ENCODE results near the gene LGALS9. TPM values are rescaled to one million over a fixed set of nuclear protein-coding genes. Genes with fewer than 3 reads are reported as not detected.

The LGALS9 gene
- total and polyA plus RNA-seq, 2 donors = 6.5 to 50.1 TPM

- Histone ChIP-seq H3K4me3 (ENCODE audit: low read depth, low read length) (no peak overlapping the region), H3K27ac (ENCODE audit: low read depth) (no peak overlapping the region), H3K4me1 (ENCODE audit: insufficient read depth) (no peaks in the 10 kb centered on the region), H3K36me3 (ENCODE audit: insufficient read depth) (peaks cover 1% of the 10 kb centered on the region)
- DNase-seq (ENCODE audit: extremely low spot score) = no peak
- 86% methylated on average over 10 of the region's 10 CpGs for WGBS
Observed at GRCh38 chr17:27597188-27597580, 33.8 kb upstream of the LGALS9 start.

DNA sequence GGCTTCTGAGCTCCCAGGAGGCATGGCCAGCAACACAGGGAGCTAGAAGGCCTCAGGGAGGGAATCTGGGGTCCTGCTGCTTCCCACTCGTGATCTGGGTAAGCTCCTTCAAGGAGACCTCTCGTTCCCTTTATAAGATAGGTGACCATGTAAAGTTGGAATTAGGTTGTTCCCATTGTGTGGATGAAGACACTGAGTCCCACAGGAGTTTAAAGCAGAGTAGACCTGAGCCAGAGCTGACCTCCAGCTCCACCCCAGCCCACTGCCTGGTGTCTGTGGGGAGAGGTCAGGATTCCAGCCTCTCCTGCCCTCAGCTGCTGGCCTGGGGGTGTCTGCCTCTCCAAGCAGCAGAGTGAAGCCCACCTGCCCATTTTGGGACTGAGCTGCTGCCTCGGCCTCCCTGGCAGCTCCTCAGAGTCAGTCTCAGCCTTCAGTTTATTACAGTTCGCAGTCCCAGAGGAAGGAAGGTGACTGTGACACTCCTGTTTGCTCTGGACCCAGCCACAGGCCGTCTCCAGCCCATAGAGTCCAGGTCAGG lies 33.1 kb upstream of the LGALS9 start:
- 95% methylated on average over 5 of the region's 5 CpGs for WGBS

DNA sequence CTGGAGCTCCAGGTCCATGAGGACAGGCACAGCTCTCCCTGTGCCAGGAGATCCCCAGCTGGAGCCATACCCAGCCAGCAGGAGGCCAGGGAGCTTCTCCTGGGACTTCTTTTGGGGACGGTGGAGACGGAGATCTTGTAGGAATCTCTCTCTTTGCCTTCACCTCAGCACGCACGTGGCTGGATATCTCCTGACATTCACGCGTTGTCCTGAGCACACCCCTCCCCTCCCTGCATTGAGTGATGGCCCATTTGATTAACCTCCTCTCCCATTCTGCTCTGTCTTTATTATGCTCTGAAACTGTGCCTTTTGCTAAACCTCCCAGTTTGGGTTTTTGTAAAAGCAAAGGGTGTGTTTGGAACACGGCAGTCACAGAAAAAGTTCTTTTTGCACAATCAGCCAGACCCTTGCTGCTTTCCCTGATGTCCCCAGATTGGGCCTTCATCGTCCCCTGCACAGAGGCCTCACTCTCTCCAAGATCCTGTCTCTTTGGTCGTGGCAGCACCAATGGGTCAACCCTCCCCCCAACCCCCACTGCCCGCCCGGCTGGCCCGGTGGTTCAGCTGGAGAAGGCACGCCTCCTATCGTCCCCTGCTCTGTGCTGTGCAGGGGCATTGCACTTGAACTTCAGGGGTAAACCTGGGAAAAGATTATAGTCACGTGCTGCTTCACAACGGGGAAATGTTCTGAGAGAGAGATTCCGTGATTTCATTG lies 32.5 kb upstream of the LGALS9 start:
- Histone ChIP-seq H3K4me1 (ENCODE audit: insufficient read depth) (no peaks in the 10 kb centered on the region), H3K36me3 (ENCODE audit: insufficient read depth) (no peaks in the 10 kb centered on the region), H3K27ac (ENCODE audit: low read depth) (no peak overlapping the region), H3K4me3 (ENCODE audit: low read depth, low read length) (no peak overlapping the region)
- DNase-seq (ENCODE audit: extremely low spot score) = no peak
- WGBS = 86% methylated on average over 17 of the region's 17 CpGs

More for the DNA sequence above, 33.1 kb upstream of the LGALS9 start:
- H3K4me3 ChIP-seq (ENCODE audit: low read depth, low read length) = no peak overlapping the region
- no peaks in the 10 kb centered on the region for H3K36me3 ChIP-seq (ENCODE audit: insufficient read depth)
- H3K4me1 ChIP-seq (ENCODE audit: insufficient read depth) = no peaks in the 10 kb centered on the region
- H3K27ac ChIP-seq (ENCODE audit: low read depth) = no peak overlapping the region
- DNase-seq (ENCODE audit: extremely low spot score) = no peak

- Histone ChIP-seq H3K36me3 (ENCODE audit: insufficient read depth) (peaks cover 2% of the 10 kb centered on the region), H3K4me1 (ENCODE audit: insufficient read depth) (no peaks in the 10 kb centered on the region), H3K4me3 (ENCODE audit: low read depth, low read length) (no peak overlapping the region), H3K27ac (ENCODE audit: low read depth) (no peak overlapping the region)
- 93% methylated on average over 8 of the region's 8 CpGs for WGBS
- no peak for DNase-seq (ENCODE audit: extremely low spot score)
Observed at GRCh38 chr17:27600471-27600870, 30.5 kb upstream of the LGALS9 start.

DNA sequence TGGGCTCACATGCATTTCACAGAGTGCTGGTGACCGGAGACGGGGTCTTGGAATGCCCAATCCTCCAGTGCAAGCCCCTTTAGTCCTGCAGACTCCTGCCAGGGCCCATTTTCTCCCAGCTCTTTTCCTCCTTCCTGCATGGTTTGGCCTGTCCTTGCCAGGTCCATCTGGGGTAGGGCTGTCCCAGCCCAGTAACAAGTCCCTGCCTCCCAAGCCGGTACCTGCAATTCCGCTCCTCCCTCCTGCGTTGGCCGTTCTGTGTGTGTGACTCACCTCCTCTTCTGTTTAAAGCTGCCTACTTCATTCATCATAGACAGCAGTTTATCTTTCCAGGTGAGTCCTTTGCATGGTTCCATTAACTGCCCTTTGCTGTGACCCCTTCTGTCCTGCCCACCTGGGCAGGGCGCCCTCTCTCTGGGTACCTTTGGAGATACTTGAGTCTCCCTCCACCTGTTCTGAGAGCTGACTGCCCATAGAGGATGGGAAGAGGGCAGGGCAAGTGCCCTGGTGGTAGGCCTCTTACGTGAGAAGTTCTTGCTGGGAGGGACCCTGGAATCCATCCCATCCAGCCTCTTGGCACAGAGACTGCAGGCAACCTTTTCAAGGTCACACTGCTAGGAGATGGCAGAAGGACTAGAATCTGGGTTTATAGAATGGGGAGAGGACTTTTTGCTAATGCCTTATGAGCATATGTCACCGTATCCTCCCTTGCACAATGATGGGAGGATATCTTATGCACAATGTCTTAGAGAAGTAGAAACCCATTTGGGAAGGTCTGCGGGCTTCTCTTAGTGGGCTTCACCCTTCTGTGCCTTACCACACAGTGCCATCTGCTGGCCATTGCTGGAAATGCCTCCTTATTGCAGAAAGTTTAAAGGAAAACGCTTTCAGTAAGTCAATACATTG lies 29.7 kb upstream of the LGALS9 start:
- peak; percentile 66 for DNase-seq (ENCODE audit: extremely low spot score)
- peaks cover 2% of the 10 kb centered on the region for H3K36me3 ChIP-seq (ENCODE audit: insufficient read depth)
- H3K27ac ChIP-seq (ENCODE audit: low read depth) = no peak overlapping the region
- H3K4me1 ChIP-seq (ENCODE audit: insufficient read depth) = no peaks in the 10 kb centered on the region
- no peak overlapping the region for H3K4me3 ChIP-seq (ENCODE audit: low read depth, low read length)
- 64% methylated on average over 11 of the region's 11 CpGs for WGBS

- Histone ChIP-seq H3K36me3 (ENCODE audit: insufficient read depth) (peaks cover 2% of the 10 kb centered on the region), H3K4me3 (ENCODE audit: low read depth, low read length) (no peak overlapping the region), H3K4me1 (ENCODE audit: insufficient read depth) (no peaks in the 10 kb centered on the region), H3K27ac (ENCODE audit: low read depth) (no peak overlapping the region)
- 89% methylated on average over 2 of the region's 2 CpGs for WGBS
- DNase-seq (ENCODE audit: extremely low spot score) = no peak
Observed at GRCh38 chr17:27601975-27602302, 29.0 kb upstream of the LGALS9 start.

GRCh38 chr17:27602721-27603420 lies 28.1 kb upstream of the LGALS9 start:
- H3K4me1 ChIP-seq (ENCODE audit: insufficient read depth) = no peaks in the 10 kb centered on the region
- no peak overlapping the region for H3K4me3 ChIP-seq (ENCODE audit: low read depth, low read length)
- peaks cover 2% of the 10 kb centered on the region for H3K36me3 ChIP-seq (ENCODE audit: insufficient read depth)
- WGBS = 52% methylated on average over 15 of the region's 15 CpGs
- no peak overlapping the region for H3K27ac ChIP-seq (ENCODE audit: low read depth)
- DNase-seq (ENCODE audit: extremely low spot score) = no peak

- no peak overlapping the region for H3K27ac ChIP-seq (ENCODE audit: low read depth)
- peaks cover 2% of the 10 kb centered on the region for H3K36me3 ChIP-seq (ENCODE audit: insufficient read depth)
- H3K4me1 ChIP-seq (ENCODE audit: insufficient read depth) = no peaks in the 10 kb centered on the region
- no peak for DNase-seq (ENCODE audit: extremely low spot score)
- H3K4me3 ChIP-seq (ENCODE audit: low read depth, low read length) = no peak overlapping the region
- WGBS = 92% methylated on average over 2 of the region's 2 CpGs
Observed at GRCh38 chr17:27603421-27603770, 27.6 kb upstream of the LGALS9 start.

DNA sequence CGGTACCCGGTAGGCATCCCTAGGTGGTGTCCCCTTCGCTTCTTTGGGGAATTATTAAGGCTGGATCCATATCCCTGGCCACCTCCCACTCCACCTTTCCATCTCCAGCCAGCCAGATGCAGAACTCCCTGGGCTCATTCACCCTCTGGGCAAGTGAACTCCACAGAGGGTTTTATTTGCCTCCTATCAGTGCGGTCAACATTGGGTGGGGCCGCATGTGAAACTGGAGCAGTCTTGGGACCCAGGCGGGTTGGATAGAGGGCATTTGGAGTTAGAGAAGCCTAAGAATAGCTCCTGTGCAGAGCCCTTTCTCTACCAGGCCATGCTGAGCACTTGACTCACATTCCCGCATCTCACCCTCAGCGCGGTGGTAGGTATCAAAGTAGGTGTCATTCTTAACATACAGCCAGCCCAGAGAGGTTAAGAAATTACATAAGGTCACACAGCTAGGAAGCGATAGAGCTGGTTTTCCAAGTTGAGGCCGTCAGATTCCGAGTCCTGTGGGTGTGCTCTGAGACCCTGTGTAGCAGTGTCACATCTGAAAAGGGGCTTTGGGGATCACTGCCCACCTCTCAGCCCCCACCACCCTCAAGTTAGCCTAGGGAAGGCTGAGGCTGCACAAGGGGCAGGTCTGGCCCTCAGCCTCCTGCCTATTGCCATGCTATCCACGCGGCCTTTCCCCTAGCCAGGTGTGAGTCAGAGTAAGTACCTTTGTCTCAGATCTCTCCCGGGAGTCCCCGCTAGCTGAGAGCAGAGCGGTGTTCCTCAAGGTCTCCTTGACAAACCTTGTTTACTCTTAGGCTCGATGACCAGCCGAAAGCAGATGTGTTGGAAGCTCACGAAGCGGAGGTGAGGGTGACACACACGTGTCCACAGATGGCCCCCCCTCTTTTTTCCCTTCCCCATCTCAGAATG lies 26.9 kb upstream of the LGALS9 start:
- peaks cover 2% of the 10 kb centered on the region for H3K36me3 ChIP-seq (ENCODE audit: insufficient read depth)
- no peak for DNase-seq (ENCODE audit: extremely low spot score)
- WGBS = 94% methylated on average over 22 of the region's 22 CpGs
- H3K4me1 ChIP-seq (ENCODE audit: insufficient read depth) = no peaks in the 10 kb centered on the region
- no peak overlapping the region for H3K4me3 ChIP-seq (ENCODE audit: low read depth, low read length)
- H3K27ac ChIP-seq (ENCODE audit: low read depth) = no peak overlapping the region

- H3K36me3 ChIP-seq (ENCODE audit: insufficient read depth) = peaks cover 2% of the 10 kb centered on the region
- H3K4me3 ChIP-seq (ENCODE audit: low read depth, low read length) = no peak overlapping the region
- H3K4me1 ChIP-seq (ENCODE audit: insufficient read depth) = no peaks in the 10 kb centered on the region
- no peak for DNase-seq (ENCODE audit: extremely low spot score)
- no peak overlapping the region for H3K27ac ChIP-seq (ENCODE audit: low read depth)
- WGBS = 97% methylated on average over 25 of the region's 25 CpGs
Observed at GRCh38 chr17:27605409-27605808, 25.6 kb upstream of the LGALS9 start.

- Histone ChIP-seq H3K27ac (ENCODE audit: low read depth) (no peak overlapping the region), H3K36me3 (ENCODE audit: insufficient read depth) (peaks cover 2% of the 10 kb centered on the region), H3K4me1 (ENCODE audit: insufficient read depth) (no peaks in the 10 kb centered on the region), H3K4me3 (ENCODE audit: low read depth, low read length) (no peak overlapping the region)
- DNase-seq (ENCODE audit: extremely low spot score) = no peak
- 86% methylated on average over 16 of the region's 16 CpGs for WGBS
Observed at GRCh38 chr17:27607521-27608091, 23.4 kb upstream of the LGALS9 start.

- H3K36me3 ChIP-seq (ENCODE audit: insufficient read depth) = peaks cover 2% of the 10 kb centered on the region
- no peaks in the 10 kb centered on the region for H3K4me1 ChIP-seq (ENCODE audit: insufficient read depth)
- DNase-seq (ENCODE audit: extremely low spot score) = no peak
- whole genome bisulfite sequencing = 95% methylated on average over 11 of the region's 11 CpGs
- H3K27ac ChIP-seq (ENCODE audit: low read depth) = no peak overlapping the region
- no peak overlapping the region for H3K4me3 ChIP-seq (ENCODE audit: low read depth, low read length)
Observed at GRCh38 chr17:27608328-27609230, 22.4 kb upstream of the LGALS9 start.

All from urinary bladder (tissue), 4 donors.